ENCODE data around the gene PTGDS. TPM values are rescaled to one million over a fixed set of nuclear protein-coding genes. Genes with fewer than 3 reads are reported as not detected.
A peak's percentile ranks its signal among the peaks of the same experiment; 100 is the strongest.

The PTGDS gene
- total and polyA plus RNA-seq, 2 donors from 2014 or later: 236 to 709 TPM

DNA sequence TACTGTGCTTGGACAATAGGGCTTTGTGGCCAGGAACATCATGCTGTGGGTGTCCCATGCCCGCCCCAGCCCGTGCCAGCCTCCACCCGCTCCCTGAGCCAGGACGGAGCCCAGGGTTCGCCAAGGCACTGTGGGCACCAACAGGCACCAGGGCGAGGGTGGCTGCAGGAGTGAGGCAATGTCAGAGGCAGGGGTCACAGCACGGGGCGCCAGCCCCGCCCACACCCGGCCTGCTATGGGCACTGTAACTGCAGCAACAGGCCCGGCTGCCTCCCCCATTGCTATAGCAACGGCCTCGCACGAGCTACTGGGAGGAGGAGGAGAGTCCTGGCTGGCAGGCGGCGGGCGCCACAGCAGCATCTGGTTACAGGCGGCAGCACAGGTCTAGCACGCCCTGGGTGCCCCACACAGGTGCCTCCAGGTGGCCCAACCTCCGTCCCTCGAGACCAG lies 48.2 kb downstream of the PTGDS start:
- TF ChIP-seq, protein P1, sequence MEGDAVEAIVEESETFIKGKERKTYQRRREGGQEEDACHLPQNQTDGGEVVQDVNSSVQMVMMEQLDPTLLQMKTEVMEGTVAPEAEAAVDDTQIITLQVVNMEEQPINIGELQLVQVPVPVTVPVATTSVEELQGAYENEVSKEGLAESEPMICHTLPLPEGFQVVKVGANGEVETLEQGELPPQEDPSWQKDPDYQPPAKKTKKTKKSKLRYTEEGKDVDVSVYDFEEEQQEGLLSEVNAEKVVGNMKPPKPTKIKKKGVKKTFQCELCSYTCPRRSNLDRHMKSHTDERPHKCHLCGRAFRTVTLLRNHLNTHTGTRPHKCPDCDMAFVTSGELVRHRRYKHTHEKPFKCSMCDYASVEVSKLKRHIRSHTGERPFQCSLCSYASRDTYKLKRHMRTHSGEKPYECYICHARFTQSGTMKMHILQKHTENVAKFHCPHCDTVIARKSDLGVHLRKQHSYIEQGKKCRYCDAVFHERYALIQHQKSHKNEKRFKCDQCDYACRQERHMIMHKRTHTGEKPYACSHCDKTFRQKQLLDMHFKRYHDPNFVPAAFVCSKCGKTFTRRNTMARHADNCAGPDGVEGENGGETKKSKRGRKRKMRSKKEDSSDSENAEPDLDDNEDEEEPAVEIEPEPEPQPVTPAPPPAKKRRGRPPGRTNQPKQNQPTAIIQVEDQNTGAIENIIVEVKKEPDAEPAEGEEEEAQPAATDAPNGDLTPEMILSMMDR (IDR thresholded peaks at IDR 0.05; ENCODE audit: borderline replicate concordance, extremely low read depth, insufficient read depth): no peak
- Histone ChIP-seq H3K27me3 (ENCODE audit: control insufficient read depth, insufficient read depth, low read length) (no peaks in the 10 kb centered on the region), H3K4me3 (ENCODE audit: low read length in 3 of 3) (no peak overlapping the region), H3K36me3 (ENCODE audit: control insufficient read depth in 2 of 3, insufficient read depth in 3 of 3, low read length in 3 of 3) (no peaks in the 10 kb centered on the region), H3K9ac (ENCODE audit: low read length in 3 of 3) (peak overlapping the region in 1 of 3 donors; percentile 26), H3K4me1 (ENCODE audit: control insufficient read depth in 2 of 3, insufficient read depth in 2 of 3, low read depth in 1 of 3, low read length in 3 of 3) (peaks cover 0 to 38% (median 20%) of the 10 kb centered on the region in 3 donors), H3K9me3 (ENCODE audit: control insufficient read depth in 2 of 3, insufficient read depth in 1 of 3, low read length in 3 of 3) (no peaks in the 10 kb centered on the region), H3K27ac (ENCODE audit: low read depth in 2 of 2, low read length in 2 of 2) (peak overlapping the region; percentile 55 to 57)
- FAIRE-seq (no peak), DNase-seq (peak; percentile 95 to 97 (median 96))
- intact Hi-C loops (cut with DNase I): loop anchor here (10.0 kb wide), 1 partner anchor 71 kb away; the partner anchor contains the start of gene LCN12

DNA sequence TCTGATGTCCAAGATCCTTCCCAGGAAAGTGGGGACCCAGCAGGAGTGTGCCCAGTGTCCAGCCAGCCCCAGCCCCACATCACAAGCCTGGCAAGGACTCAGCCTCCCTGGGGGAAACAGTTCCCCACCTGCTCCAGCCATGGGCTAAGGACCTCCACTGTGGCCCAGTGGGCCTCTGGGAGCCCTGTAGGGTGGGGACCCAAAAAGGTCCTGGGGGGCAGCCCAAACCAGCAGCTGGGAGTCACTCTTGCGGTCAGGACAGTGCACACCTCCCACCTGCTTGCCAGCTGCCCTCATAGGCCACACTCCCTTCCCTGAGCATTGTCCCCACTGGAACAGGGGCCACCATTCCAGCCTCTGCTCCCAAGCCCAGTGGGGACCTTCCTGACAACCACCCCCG lies 49.1 kb downstream of the PTGDS start:
- Histone ChIP-seq H3K27me3 (ENCODE audit: control insufficient read depth, insufficient read depth, low read length) (no peaks in the 10 kb centered on the region), H3K36me3 (ENCODE audit: control insufficient read depth in 2 of 3, insufficient read depth in 3 of 3, low read length in 3 of 3) (no peaks in the 10 kb centered on the region), H3K4me1 (ENCODE audit: control insufficient read depth in 2 of 3, insufficient read depth in 2 of 3, low read depth in 1 of 3, low read length in 3 of 3) (peaks cover 0 to 39% (median 20%) of the 10 kb centered on the region in 3 donors), H3K4me3 (ENCODE audit: low read length in 3 of 3) (no peak overlapping the region), H3K9me3 (ENCODE audit: control insufficient read depth in 2 of 3, insufficient read depth in 1 of 3, low read length in 3 of 3) (no peaks in the 10 kb centered on the region), H3K9ac (ENCODE audit: low read length in 3 of 3) (peak overlapping the region in 1 of 3 donors; percentile 26), H3K27ac (ENCODE audit: low read depth in 2 of 2, low read length in 2 of 2) (peak overlapping the region in 1 of 2 donors; percentile 22)
- DNase-seq: no peak
- intact Hi-C loops (cut with DNase I): loop anchor here (10.0 kb wide), 1 partner anchor 72 kb away; the partner anchor contains the start of gene LCN12
- no peak for FAIRE-seq
- TF ChIP-seq, protein P1 (IDR thresholded peaks at IDR 0.05; ENCODE audit: borderline replicate concordance, extremely low read depth, insufficient read depth): no peak

DNA sequence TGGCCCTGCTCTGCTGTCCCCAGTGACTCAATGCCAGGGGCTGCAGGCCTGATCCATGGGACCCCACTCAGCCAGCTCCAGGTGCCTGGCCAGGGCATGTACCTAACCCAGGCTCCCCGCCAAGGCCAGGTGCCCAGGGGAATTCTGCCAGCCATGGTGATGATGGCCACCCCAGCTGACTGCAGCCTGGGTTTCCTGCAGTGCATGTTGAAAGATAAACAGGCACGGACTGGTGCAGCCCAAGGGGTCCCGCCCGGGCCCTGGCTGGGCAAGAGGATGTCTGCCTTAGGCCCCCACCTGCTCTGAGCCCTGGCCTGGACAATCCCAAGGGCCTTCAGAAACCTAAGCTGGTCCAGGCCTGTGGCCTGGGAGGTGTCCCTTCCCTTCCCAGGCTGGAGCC lies 49.5 kb downstream of the PTGDS start:
- FAIRE-seq: no peak
- Histone ChIP-seq H3K4me1 (ENCODE audit: control insufficient read depth in 2 of 3, insufficient read depth in 2 of 3, low read depth in 1 of 3, low read length in 3 of 3) (peaks cover 0 to 39% (median 20%) of the 10 kb centered on the region in 3 donors), H3K27ac (ENCODE audit: low read depth in 2 of 2, low read length in 2 of 2) (peak overlapping the region; percentile 22 to 54), H3K36me3 (ENCODE audit: control insufficient read depth in 2 of 3, insufficient read depth in 3 of 3, low read length in 3 of 3) (no peaks in the 10 kb centered on the region), H3K4me3 (ENCODE audit: low read length in 3 of 3) (peak overlapping the region in 1 of 3 donors; percentile 62), H3K9me3 (ENCODE audit: control insufficient read depth in 2 of 3, insufficient read depth in 1 of 3, low read length in 3 of 3) (no peaks in the 10 kb centered on the region), H3K9ac (ENCODE audit: low read length in 3 of 3) (peak overlapping the region in 1 of 3 donors; percentile 69), H3K27me3 (ENCODE audit: control insufficient read depth, insufficient read depth, low read length) (no peaks in the 10 kb centered on the region)
- intact Hi-C loops (cut with DNase I): loop anchor here (10.0 kb wide), 1 partner anchor 72 kb away; the partner anchor contains the start of gene LCN12
- TF ChIP-seq, protein P1 (IDR thresholded peaks at IDR 0.05; ENCODE audit: borderline replicate concordance, extremely low read depth, insufficient read depth): no peak
- no peak for DNase-seq

All from kidney (tissue), 14 donors.